B cell (primary cell): ENCODE results near the gene NACA. TPM values are rescaled to one million over a fixed set of nuclear protein-coding genes. Genes with fewer than 3 reads are reported as not detected.

ENCODE experiments used
- ATAC-seq: fragments of 200-7000 bp; cut with Tn5 transposase; one replicate; pipeline ENCODE4 v1.10.0; 2021; ENCODE audit warnings: low read depth, mild to moderate bottlenecking, moderate number of reproducible peaks, moderate library complexity
- CTCF ChIA-PET: fragments of 350-600 bp; sonication (Branson Sonifier 250); formaldehyde crosslinking; loops from one replicate; lab custom pipeline; 2021; ENCODE audit warnings: antibody characterized with exemption, inconsistent platforms; lab: Charles Lee
- POLR2A ChIA-PET: fragments of 350-600 bp; sonication (Branson Sonifier 250); formaldehyde crosslinking; loops from one replicate; lab custom pipeline; 2021; ENCODE audit warnings: antibody characterized with exemption; lab: Charles Lee
- DNase-seq: peaks from one replicate; pipeline ENCODE4 v3.0.0; 2013
- H2AFZ ChIP-seq: 2 replicates; pipeline ENCODE4 v1.6.1; 2012; ENCODE audit warnings: mild to moderate bottlenecking, low read depth, low read length; ENCODE audit not compliant: insufficient read depth, poor library complexity, severe bottlenecking
- H3K27ac ChIP-seq, 2 donors: 1 replicate in 1 of 2; 2 replicates in 1 of 2; pipeline ENCODE4 v1.5.1; 2012 to 2013; ENCODE audit warnings: low read length in 2 of 2, mild to moderate bottlenecking in 2 of 2, moderate library complexity in 1 of 2
- H3K27me3 ChIP-seq, 4 experiments: fragments of 200-600 bp in 1 of 4; sonication (generic) in 1 of 4; replicated peaks in 1 of 4; 1 replicate in 2 of 4; 2 replicates in 2 of 4; pipeline versions ENCODE4 v1.6.1 to v1.7.0; 2013 to 2016; ENCODE audit warnings: low read length in 3 of 4, mild to moderate bottlenecking in 2 of 4, mixed read lengths in 1 of 4, moderate library complexity in 1 of 4; ENCODE audit not compliant: insufficient read depth in 4 of 4, control insufficient read depth in 3 of 4; ENCODE audit errors: control extremely low read depth in 1 of 4
- H3K36me3 ChIP-seq, 2 experiments: replicated peaks in 1 of 2; 1 replicate in 1 of 2; 2 replicates in 1 of 2; pipeline versions ENCODE4 v1.6.1 to v1.7.1; 2013; ENCODE audit warnings: low read length in 1 of 2; ENCODE audit not compliant: insufficient read depth in 2 of 2, control insufficient read depth in 1 of 2; ENCODE audit errors: control extremely low read depth in 1 of 2, extremely low read depth in 1 of 2
- H3K4me1 ChIP-seq, 2 donors: fragments of 200-600 bp in 1 of 2; sonication (generic) in 1 of 2; 1 replicate in 1 of 2; 2 replicates in 1 of 2; pipeline versions ENCODE4 v1.5.1 to v1.6.1; 2013 to 2017; ENCODE audit warnings: low read length in 2 of 2; ENCODE audit not compliant: control insufficient read depth in 2 of 2, insufficient read depth in 2 of 2
- H3K4me2 ChIP-seq: replicated peaks from 2 replicates; pipeline ENCODE3; 2012; ENCODE audit warnings: mild to moderate bottlenecking, low read depth, low read length; ENCODE audit not compliant: poor library complexity, severe bottlenecking
- H3K4me3 ChIP-seq, 5 experiments: fragments of 200-600 bp in 1 of 5; sonication (generic) in 1 of 5; 1 replicate in 3 of 5; 2 replicates in 2 of 5; pipeline versions ENCODE4 v1.5.1 to v1.7.0; 2011 to 2016; ENCODE audit warnings: low read length in 4 of 5, mild to moderate bottlenecking in 4 of 5, low read depth in 2 of 5, control low read depth in 1 of 5, moderate library complexity in 1 of 5; ENCODE audit not compliant: insufficient read depth in 1 of 5; ENCODE audit errors: control extremely low read depth in 1 of 5, extremely low read depth in 1 of 5
- H3K79me2 ChIP-seq: fragments of 200-600 bp; sonication (generic); one replicate; pipeline ENCODE4 v1.6.0; 2016; ENCODE audit warnings: low read length; ENCODE audit not compliant: control insufficient read depth, insufficient read depth
- H3K9ac ChIP-seq: fragments of 200-600 bp; sonication (generic); 2 replicates; pipeline ENCODE4 v1.6.1; 2017; ENCODE audit warnings: mild to moderate bottlenecking, low read length, moderate library complexity
- H3K9me3 ChIP-seq, 3 donors: one replicate each; pipeline versions ENCODE4 v1.6.1 to v1.7.1; 2013; ENCODE audit warnings: low read length in 2 of 3; ENCODE audit not compliant: control insufficient read depth in 2 of 3, insufficient read depth in 1 of 3; ENCODE audit errors: control extremely low read depth in 1 of 3
- H4K20me1 ChIP-seq: 2 replicates; pipeline ENCODE4 v1.6.0; 2012; ENCODE audit warnings: mild to moderate bottlenecking, low read length; ENCODE audit not compliant: insufficient read depth, control insufficient read depth, poor library complexity, severe bottlenecking
- H3K27ac Mint-ChIP-seq: one replicate; pipeline ENCODE4 v1.8.0; 2021; ENCODE audit warnings: mixed read lengths
- H3K27me3 Mint-ChIP-seq: one replicate; pipeline ENCODE4 v1.8.0; 2021; ENCODE audit warnings: mixed read lengths
- H3K4me1 Mint-ChIP-seq: one replicate; pipeline ENCODE4 v1.8.0; 2021; ENCODE audit warnings: mixed read lengths
- H3K4me3 Mint-ChIP-seq: one replicate; pipeline ENCODE4 v1.8.0; 2021; ENCODE audit warnings: mixed read lengths
- H3K9me3 Mint-ChIP-seq: one replicate; pipeline ENCODE4 v1.8.0; 2022; ENCODE audit warnings: mixed read lengths; ENCODE audit not compliant: insufficient read depth
- CTCF ChIP-seq: fragments of 200-600 bp; IDR thresholded peaks from one replicate; pipeline ENCODE4 v1.8.0; 2022; ENCODE audit warnings: antibody characterized with exemption, mild to moderate bottlenecking
- EZH2 ChIP-seq: IDR thresholded peaks from 2 replicates; pipeline ENCODE4 v1.6.1; 2012; ENCODE audit warnings: borderline replicate concordance, low read depth, mild to moderate bottlenecking, moderate library complexity, low read length; ENCODE audit not compliant: insufficient read depth, poor library complexity, severe bottlenecking
- WGBS: methylation state at CpG from one replicate; pipeline ENCODE4 v1.1.5; 2013; ENCODE audit warnings: missing lambda C conversion rate; ENCODE audit not compliant: insufficient coverage; 5-methylcytosine and 5-hydroxymethylcytosine counted together
- intact Hi-C: fragments of 100-400 bp; cut with micrococcal nuclease; formaldehyde crosslinking; loops from one replicate; pipeline ENCODE4 v1.10.0; 2022
- polyA plus RNA-seq: library from polyadenylated mRNA; depleted of rRNA; stranded (reverse); fragments of >200 nt; gene quantifications from 2 replicates; pipeline ENCODE4 v1.2.3, GENCODE V29; 2012
- total RNA-seq, 2 donors: library from RNA; stranded (reverse); fragments of 120-200 nt in 1 of 2; gene quantifications; 1 replicate in 1 of 2; 2 replicates in 1 of 2; pipeline versions ENCODE4 v1.2.3 to v1.2.4, GENCODE V29; 2013 to 2022

Gene NACA
- total and polyA plus RNA-seq, 2 donors (not counting 1 experiment from before 2014, with no cell fraction given) = 1,076 to 1,127 TPM

GRCh38 chr12:56723352-56723751 lies 1.7 kb downstream of the NACA start:
- intact Hi-C loops = no loop called here
- no CpG with 5 or more reads among the region's 3 CpGs for WGBS

More at GRCh38 chr12:56723352-56723751, 1.7 kb downstream of the NACA start:
- Mint-ChIP-seq H3K4me3 (peak overlapping the region; percentile 95), H3K4me1 (peaks cover 75% of the 10 kb centered on the region), H3K9me3 (no peaks in the 10 kb centered on the region), H3K27me3 (no peaks in the 10 kb centered on the region), H3K27ac (no peak overlapping the region)
- Histone ChIP-seq H2AFZ (no peak overlapping the region), H3K4me1 (peaks cover 64 to 67% of the 10 kb centered on the region in 2 donors), H4K20me1 (peaks cover 51% of the 10 kb centered on the region), H3K79me2 (peaks cover 75% of the 10 kb centered on the region), H3K36me3 (peaks cover 2 to 41% of the 10 kb centered on the region in 2 experiments), H3K27ac (peak overlapping the region in 1 of 2 donors; percentile 92), H3K9ac (peak overlapping the region; percentile 83), H3K27me3 (no peaks in the 10 kb centered on the region), H3K4me2 (peak overlapping the region; percentile 76), H3K4me3 (peak overlapping the region in 1 of 5 experiments; percentile 79), H3K9me3 (no peaks in the 10 kb centered on the region)
- TF ChIP-seq CTCF = no peak
- no peak for TF ChIP-seq EZH2
- POLR2A ChIA-PET = interaction anchor here (0.6 to 1.2 kb wide), 3 partner anchors 35 to 736 kb away, joined by 3 to 6 read pairs (median 4); partner anchors contain the start of genes GLI1 and PTGES3
- DNase-seq = no peak
- CTCF ChIA-PET = interaction anchor here (1.5 to 1.6 kb wide), 2 partner anchors 209 to 263 kb away, joined by 3 to 5 read pairs; no protein-coding TSS in a partner anchor
- ATAC-seq = no peak
